K562 (cell line): Measurements from ENCODE around the gene MALSU1.

ENCODE experiments used
- GATAD2B ChIP-seq: fragments of 450-650 bp; IDR thresholded peaks from 2 replicates; pipeline ENCODE4 v1.6.1; 2017; ENCODE audit warnings: mild to moderate bottlenecking, borderline replicate concordance
- POLR2A ChIP-seq: fragments of 450-650 bp; conservative IDR thresholded peaks from 2 replicates; pipeline ENCODE4 v1.6.1; 2016
- PRDM10 ChIP-seq: fragments of 450-650 bp; IDR thresholded peaks from 2 replicates; pipeline ENCODE4 v1.6.1; 2018; ENCODE audit not compliant: partially characterized antibody
- ZNF3 ChIP-seq: fragments of 250-450 bp; sonication (Bioruptor Pico); IDR thresholded peaks from 2 replicates; pipeline ENCODE4 v1.5.0; 2021; ENCODE audit warnings: mild to moderate bottlenecking, moderate library complexity

GRCh38 chr7:23266918-23267317 is 32.2 kb upstream of the MALSU1 start:
- TF ChIP-seq GATAD2B (no peak), PRDM10 (no peak), ZNF3 (no peak), POLR2A (no peak)
